ENCODE results near the gene EWSR1.

Gene EWSR1

GRCh38 chr22:29275167-29275566 is 7.1 kb downstream of the EWSR1 start:
- no peaks in the 10 kb centered on the region for H3K9me2 ChIP-seq (replicated peaks; ENCODE audit: control insufficient read depth, low read length)
- no peaks in the 10 kb centered on the region for H3K9me3 ChIP-seq (ENCODE audit: control insufficient read depth, insufficient read depth, low read length)
- H3F3A ChIP-seq (ENCODE audit: control insufficient read depth, insufficient read depth): peaks cover 19% of the 10 kb centered on the region
- peaks cover 69% of the 10 kb centered on the region for H4K20me1 ChIP-seq (ENCODE audit: control insufficient read depth, insufficient read depth, low read depth, low read length)
- H3K4me1 ChIP-seq (ENCODE audit: control insufficient read depth, low read length): peaks cover 21% of the 10 kb centered on the region
- H3K4me2 ChIP-seq (ENCODE audit: low read length): no peak overlapping the region
- no peaks in the 10 kb centered on the region for H3K27me3 ChIP-seq (ENCODE audit: control insufficient read depth, low read length)
- no peak for TF ChIP-seq CTCF (IDR thresholded peaks at IDR 0.05; ENCODE audit: low read depth, low read length, poor library complexity, severe bottlenecking)
- H3K36me3 ChIP-seq (ENCODE audit: control insufficient read depth, low read length): peaks cover 98% of the 10 kb centered on the region
- no peak overlapping the region for H3K27ac ChIP-seq (ENCODE audit: low read depth, low read length)
- peaks cover 98% of the 10 kb centered on the region for H3K79me2 ChIP-seq (ENCODE audit: control insufficient read depth, low read length)
- H3K4me3 ChIP-seq (ENCODE audit: low read length): no peak overlapping the region

GRCh38 chr22:29275819-29276565 is 7.9 kb downstream of the EWSR1 start:
- Histone ChIP-seq H3K36me3 (ENCODE audit: control insufficient read depth, low read length) (peaks cover 95% of the 10 kb centered on the region), H3K4me2 (ENCODE audit: low read length) (no peak overlapping the region), H3K27me3 (ENCODE audit: control insufficient read depth, low read length) (no peaks in the 10 kb centered on the region), H4K20me1 (ENCODE audit: control insufficient read depth, insufficient read depth, low read depth, low read length) (peaks cover 63% of the 10 kb centered on the region), H3K4me1 (ENCODE audit: control insufficient read depth, low read length) (peaks cover 13% of the 10 kb centered on the region), H3K79me2 (ENCODE audit: control insufficient read depth, low read length) (peaks cover 94% of the 10 kb centered on the region), H3K9me2 (replicated peaks; ENCODE audit: control insufficient read depth, low read length) (no peaks in the 10 kb centered on the region), H3K9me3 (ENCODE audit: control insufficient read depth, insufficient read depth, low read length) (no peaks in the 10 kb centered on the region), H3F3A (ENCODE audit: control insufficient read depth, insufficient read depth) (peaks cover 19% of the 10 kb centered on the region), H3K27ac (ENCODE audit: low read depth, low read length) (no peak overlapping the region), H3K4me3 (ENCODE audit: low read length) (no peak overlapping the region)
- TF ChIP-seq CTCF (IDR thresholded peaks at IDR 0.05; ENCODE audit: low read depth, low read length, poor library complexity, severe bottlenecking) (no peak), EZH2phosphoT487 (IDR thresholded peaks at IDR 0.05; ENCODE audit: borderline replicate concordance, low read length) (no peak)

GRCh38 chr22:29277927-29278326 is 9.9 kb downstream of the EWSR1 start:
- Histone ChIP-seq H4K20me1 (ENCODE audit: control insufficient read depth, insufficient read depth, low read depth, low read length) (peaks cover 44% of the 10 kb centered on the region), H3K4me3 (ENCODE audit: low read length) (no peak overlapping the region), H3K36me3 (ENCODE audit: control insufficient read depth, low read length) (peaks cover 94% of the 10 kb centered on the region), H3K4me2 (ENCODE audit: low read length) (no peak overlapping the region), H3K9me2 (replicated peaks; ENCODE audit: control insufficient read depth, low read length) (no peaks in the 10 kb centered on the region), H3K27ac (ENCODE audit: low read depth, low read length) (no peak overlapping the region), H3F3A (ENCODE audit: control insufficient read depth, insufficient read depth) (peaks cover 18% of the 10 kb centered on the region), H3K9me3 (ENCODE audit: control insufficient read depth, insufficient read depth, low read length) (no peaks in the 10 kb centered on the region), H3K4me1 (ENCODE audit: control insufficient read depth, low read length) (no peaks in the 10 kb centered on the region), H3K27me3 (ENCODE audit: control insufficient read depth, low read length) (no peaks in the 10 kb centered on the region), H3K79me2 (ENCODE audit: control insufficient read depth, low read length) (peaks cover 90% of the 10 kb centered on the region)
- TF ChIP-seq CTCF (IDR thresholded peaks at IDR 0.05; ENCODE audit: low read depth, low read length, poor library complexity, severe bottlenecking): no peak
- no peak for TF ChIP-seq EZH2phosphoT487 (IDR thresholded peaks at IDR 0.05; ENCODE audit: borderline replicate concordance, low read length)
